GM19328 (cell line): ENCODE measurements around the gene LPCAT1.
"Not testable (repeated sequence)": the region's sequence is repeated elsewhere in the genome, so short reads cannot be mapped to it uniquely, and the experiment has no call there.

Experiments used
- ATAC-seq: cut with Tn5 transposase; IDR thresholded peaks from one replicate; pipeline ENCODE4 v1.9.1; 2021; ENCODE audit warnings: mild to moderate bottlenecking, moderate library complexity; ENCODE audit not compliant: unreplicated experiment

LPCAT1 gene

DNA sequence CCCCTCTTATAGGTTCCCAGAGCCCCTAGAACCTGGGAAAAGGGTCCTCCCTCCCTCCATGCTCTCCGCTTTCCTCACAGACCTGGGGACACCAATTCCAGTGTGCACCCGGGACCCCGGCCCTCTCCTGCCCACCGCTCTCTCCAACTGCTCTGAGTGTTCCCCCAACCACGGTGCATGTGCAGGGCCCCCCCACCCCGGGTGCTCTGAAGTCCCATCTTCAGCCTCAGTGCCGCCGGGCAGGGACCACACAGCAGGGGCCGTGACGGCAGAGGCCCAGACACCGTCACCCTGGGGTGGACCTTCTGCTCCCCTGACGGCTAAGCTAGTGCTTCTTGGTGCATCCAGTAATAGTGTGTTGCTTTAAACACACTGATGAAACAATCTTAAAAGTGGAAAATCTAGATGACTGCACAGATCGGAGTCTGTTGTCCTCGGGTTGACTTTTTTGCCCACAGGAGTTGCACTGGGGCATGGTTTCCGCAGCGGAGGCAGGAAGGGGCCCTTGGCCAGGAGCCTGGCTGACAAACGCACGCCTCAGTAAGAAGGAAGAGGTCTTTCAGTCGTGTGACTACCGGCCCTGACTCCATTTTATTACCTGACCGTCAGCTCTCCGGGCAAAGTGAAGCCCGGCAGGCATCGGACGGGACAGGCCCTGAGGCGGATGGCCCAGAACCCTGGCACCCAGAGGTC is 42.3 kb downstream of the LPCAT1 start:
- no peak for ATAC-seq

DNA sequence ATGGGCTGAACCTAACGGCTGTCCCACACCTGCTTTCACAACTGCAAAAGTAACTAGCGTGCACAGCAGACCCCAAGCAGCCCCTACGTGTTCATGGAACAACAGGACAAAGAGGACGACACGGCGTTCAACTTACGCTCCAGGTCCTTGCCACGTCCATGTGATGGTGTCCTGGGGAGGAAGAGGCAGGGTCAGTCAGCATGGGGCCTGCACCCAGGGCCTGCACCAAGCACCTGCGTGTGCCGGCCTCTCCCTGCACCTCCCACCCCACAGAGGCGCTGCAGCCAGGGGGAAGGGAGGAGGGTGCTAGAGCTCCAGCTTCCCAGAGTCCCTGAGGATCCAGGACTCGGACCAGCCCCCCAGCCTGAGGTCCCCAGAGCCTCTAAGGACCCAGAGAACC is 43.0 kb downstream of the LPCAT1 start:
- no peak for ATAC-seq

DNA sequence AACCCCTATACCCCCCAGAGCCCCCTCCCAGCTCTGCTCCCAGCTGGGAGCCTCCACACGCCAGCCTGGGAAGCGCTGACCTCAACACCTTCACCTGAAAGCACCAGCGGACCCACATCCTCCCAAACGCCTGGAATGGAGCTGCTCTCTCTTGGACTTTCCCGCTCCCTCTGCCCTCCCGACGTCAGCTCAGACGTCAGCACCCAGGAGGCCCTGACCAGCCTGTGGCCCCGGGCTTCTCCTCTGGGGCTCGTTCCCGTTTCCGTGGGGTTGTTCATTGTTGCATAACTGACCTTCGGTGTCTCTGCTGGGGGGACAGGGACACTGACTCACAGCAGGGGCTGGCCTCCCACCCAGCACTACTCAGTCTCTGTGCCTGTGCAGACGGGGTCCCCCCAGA is 43.5 kb downstream of the LPCAT1 start:
- no peak for ATAC-seq

DNA sequence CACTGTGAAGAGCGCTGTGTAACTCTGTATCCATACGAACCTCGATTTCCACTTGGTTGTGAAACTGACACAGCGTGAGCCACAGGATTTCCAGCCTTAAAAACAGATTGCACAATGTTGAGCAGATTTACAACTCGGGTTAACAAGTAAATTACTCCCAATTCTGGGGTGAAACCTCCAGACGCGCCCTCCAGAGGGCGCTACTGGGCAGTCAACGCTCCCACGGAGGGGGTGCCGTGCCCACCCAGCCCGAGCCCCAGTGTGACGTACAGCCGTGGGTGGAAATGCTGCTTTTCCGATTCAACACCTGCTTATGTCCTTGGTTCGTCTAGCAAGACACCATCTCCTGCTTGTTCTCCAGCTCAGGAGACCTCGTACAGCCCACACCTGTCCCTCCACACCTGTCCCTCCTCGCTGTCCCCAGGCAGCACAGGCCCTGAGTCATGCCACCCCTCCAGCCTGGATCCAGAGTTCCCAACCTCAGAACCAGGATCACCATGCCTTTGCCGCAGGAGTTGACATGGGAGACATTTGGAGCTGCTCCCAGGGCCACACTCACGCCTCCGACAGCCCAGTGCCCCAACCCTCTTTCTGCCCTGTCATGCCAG is 44.1 kb downstream of the LPCAT1 start:
- ATAC-seq: no peak

DNA sequence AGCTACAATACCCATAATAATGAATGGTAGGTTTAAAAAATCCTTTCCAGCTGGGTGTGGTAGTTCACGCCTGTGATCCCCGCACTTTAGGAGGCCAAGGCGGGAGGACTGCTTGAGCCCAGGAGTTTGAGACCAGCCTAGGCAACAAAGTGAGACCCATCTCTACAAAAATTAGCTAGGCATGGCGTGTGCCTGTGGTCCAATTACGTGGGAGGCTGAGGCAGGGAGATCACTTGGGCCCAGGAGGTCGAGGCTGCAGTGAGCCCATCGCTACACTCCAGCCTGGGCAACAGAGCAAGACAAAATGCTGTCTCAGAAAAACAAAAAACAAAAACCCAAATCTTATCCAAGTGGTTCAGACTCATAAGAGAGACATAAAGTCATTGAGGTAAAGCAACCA is 44.7 kb downstream of the LPCAT1 start:
- no peak for ATAC-seq

DNA sequence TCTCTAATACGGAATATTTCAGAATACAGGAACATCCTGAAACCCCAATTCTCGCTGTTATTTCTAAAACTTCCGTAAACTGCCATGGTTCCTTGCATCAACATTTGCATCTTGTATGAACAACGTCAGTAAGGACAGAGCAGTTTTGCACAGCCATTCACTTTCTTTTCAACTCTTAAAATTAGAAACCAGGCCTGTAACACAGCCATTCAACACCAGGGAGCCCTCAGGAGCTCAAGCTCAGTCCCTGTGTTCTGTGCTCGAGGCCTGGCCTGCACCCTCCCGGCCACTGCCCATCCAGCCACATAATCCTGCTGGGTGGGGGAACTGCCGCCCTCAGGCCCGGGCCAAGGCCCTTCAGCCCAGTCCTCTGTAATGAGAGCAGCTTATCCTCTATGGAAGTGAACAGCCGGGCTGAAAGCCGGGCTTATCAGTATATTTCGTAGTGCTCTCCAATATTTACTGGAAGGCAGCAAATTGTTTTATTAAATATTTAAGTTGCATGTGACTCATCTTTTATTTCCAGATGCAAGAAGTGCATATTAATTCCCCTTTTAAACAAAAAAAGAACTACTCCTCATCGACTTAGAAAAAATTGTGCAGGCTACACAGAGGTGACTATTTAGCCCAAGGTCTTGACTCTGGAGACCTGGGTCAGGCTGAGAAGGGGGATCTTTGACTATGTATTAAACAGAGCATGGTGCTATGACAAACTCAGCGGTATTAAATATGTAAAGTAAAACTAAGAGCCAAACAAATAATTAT is 45.3 kb downstream of the LPCAT1 start:
- ATAC-seq: no peak

DNA sequence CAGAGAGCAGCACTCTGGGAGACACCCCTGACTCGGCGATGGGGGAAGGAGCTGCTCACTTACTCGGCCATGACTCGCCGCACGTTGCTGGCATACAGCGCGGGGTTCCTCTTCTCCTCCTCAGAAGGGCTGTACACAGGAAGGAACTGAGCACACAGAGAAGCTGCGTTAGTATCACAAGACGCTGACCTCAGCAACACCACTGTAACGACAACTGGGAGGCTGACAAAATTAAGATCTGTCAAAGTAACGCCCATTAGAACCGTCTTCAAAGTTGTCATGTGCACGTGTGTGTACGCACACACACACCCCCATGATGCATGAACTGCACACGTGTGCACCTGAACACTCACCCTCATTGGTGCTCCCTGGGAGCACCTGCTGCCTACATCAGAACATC is 46.4 kb downstream of the LPCAT1 start:
- no peak for ATAC-seq

DNA sequence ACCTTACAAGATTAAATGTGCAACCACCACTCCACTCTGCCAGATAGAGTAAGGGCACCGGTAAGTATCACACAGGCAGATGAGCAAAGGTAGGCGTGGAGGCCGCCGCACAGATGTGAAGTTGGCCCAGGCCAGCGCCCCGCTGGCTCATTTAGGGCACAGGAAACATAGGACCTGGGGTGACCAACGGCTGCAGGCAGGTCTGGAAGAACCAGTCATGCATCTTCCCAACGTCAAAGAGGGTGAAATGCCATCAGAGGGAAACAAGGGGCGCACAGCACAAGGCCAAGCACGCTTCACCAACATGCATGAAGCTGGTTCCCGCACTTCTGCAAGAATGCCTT is 46.8 kb downstream of the LPCAT1 start:
- no peak for ATAC-seq

DNA sequence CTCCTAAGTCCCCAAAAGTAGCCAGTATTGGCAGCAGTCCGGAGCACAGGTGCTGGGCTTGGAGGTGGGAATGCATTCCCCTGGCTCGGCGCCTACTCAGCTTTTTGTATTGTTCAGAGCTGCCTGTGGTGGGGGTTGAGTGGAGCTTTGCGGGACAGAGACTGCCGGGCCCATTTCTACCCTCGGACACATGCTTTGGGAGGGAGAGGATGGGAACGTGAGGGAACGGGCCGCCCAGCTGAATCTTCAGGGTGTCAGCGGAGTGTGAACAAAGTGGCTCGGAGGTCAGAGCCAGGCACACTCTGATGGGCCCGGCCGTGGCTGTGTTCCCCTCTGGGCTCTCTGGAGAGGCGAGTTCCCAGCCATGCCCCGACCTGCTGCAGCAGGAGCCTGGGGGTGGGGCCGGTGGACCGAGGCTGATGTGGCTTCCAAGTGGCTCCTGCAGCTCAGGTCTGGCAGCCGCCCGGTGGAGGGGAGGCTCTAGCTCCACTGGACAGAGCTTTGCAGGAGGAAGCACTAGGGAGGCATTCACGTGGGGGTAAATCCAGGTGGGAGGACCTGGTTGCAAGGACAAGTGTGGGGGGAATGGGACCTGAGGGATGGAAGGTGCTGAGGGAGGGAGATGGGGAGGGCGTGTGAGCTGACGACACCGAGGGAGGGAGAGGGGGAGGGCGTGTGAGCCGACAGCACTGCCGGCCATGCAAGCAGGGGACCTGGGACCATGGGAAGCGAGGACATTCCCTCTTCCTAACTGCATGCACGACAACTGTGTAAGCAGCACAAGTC is 47.4 kb downstream of the LPCAT1 start:
- no peak for ATAC-seq

DNA sequence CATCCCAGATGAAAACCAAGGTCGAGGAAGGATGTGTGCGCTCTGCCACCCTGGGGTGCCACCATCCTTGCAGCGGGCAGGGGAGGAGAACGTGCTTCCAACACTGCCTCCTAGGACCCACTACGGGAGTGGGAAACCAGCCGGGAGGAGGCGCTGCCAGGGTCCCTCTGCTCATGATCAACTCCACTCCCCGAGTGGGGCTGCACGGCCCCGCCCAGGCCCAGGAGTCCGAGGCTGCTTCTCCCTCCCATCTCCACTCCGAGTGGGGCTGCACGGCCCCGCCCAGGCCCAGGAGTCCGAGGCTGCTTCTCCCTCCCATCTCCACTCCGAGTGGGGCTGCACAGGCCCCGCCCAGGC is 48.2 kb downstream of the LPCAT1 start:
- ATAC-seq: not testable (repeated sequence)

DNA sequence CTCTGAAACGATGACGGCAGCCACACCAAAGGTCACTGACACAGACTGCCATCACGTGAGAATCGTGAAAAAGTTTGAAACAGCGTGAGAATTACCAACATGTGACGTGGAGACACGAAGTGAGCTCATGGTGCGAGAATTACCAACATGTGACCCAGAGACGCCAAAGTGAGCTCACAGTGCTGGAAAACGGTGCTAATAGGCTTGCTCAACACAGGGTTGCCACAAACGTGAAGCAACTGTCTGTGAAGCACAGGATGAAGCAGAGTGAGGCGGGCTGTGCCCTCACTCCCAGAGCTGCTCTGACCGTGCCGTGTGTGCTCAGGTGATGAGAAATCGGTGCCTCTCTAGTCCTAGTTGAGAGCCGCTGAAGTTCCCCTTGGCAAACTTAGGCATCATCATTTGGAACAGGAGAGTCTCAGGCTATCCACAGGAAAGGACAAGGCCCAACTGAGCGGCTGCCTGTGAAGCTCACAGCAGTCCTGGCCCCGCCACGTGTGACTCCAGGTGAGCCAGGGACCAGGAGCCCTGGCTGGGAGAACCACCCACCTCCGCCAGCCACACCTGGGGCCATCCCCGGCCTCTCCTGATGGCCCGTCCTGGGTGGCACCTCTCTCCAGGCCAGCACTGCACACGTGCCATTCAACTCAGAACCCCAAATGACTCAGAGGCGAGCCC is 48.8 kb downstream of the LPCAT1 start:
- ATAC-seq: no peak

DNA sequence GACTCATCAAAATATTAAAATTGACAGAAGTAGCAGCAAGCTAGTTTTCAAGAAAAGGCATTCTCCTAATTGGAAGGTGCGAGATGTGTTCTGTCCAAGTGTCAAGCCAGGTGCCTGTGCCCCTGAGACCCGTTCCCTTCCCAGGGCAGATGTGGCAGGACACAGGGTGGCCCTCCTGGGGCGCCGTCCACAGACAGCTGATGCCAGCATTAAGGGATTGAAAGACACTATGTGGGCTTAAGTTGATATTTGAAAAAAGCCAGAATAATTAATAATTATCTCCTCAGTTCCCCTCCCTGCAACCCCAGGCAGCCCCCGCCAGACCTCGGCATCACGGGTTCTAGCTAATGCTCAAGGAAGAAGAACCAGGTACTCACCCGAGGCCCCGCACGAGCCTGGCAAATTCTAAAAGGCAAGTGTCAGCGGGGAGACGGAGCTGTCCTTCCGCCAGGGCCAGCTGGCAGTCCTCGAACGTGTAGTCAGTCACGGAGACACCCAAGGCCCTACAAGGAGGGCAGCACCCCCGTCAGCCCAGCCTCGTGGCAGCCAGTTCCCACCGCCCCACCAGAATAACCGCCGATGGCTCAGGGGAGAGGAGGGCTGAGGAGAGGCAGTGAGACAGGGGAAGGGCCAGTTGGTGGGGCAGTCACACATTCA is 49.4 kb downstream of the LPCAT1 start:
- no peak for ATAC-seq

DNA sequence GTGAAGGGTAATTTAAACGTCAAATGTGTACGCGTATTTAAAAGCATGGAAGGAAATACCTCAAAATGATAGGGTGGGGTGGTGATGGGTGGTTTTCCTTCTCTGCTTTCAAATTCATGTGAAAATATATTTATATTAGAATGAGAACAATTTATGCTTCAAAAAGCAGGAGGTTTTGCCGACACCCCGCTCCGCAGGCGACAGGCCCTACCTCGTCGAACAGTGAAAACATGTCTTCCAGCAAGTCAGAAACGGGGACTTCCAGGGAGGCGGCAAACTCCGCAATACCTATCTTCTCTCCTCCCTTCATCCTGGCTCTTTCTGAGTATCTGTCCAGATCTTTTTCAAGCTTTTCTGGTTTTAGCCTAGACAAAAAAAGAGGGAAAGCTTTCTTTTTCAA is 50.0 kb downstream of the LPCAT1 start:
- ATAC-seq: no peak

DNA sequence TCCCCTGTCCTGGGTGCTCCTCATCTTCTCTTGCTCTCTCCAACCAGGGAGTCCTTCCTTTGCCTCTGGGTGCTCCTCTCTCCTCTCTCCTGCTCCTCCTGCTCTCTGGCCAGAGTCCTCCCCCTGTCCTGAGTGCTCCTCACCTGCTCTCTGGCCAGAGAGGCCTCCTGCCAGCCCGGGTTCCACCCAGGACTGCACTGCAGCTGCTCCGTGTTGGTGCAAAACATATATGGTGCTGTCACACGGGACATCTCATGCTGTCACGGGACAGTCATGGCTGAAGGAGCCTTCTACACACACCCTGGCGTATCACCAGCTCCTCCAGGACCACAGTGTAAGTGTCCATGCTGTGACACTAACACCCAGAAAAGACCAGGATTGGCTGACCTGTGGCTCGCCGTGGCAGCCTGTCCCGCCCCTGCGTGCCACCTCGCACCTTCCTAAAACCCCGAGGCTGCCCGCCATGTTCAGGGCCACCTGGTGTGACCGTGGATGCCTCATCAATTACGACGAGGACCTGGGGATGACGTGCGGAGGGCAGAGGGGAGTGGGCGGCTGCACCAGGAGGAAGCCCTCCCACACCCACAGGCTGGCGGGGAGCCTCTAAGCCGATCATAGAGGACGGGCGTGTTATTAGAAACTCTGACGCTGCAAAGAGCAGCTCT is 50.7 kb downstream of the LPCAT1 start:
- no peak for ATAC-seq

DNA sequence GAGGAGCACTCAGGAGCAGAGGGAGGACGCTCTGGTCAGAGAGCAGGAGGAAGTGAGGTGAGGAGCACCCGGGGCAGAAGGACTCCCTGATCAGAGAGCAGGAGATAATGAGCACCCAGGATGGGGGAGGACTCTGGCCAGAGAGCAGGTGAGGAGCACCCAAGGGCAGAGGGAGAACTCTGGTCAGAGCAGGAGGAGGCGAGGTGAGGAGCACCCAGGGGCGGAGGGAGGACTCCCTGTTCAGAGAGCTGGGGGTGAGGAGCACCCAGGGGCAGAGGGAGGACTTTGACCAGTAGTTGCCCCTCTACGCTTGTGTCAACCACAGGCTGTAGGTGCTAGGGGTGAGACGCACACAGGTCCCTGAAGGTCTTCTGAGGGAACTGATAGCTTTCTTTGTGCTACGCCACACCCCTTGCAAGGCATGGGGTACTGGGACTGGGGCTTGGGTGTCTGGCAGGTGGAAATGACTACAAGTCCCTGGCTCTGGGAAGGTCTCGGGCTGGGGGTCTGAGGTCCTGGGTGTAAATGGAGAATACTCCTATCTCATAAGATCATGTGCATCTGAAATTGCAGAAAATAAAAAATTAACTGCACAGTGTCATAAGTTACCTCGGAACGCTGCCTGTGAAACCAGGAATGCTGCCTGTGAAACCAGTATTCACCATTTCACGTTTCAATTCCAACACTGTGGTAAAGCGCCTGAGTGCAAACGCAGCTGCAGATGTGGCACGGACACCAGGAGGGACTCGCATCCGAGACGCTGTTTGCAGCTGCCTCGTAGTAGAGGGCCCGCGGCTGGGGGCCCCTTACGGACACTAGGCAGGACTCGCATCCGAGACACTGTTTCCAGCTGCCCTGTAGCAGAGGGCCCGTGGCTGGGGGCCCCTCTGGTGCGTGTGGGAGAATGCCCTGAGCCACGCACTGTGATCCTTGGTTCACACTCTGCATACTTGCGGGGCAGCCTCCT is 51.5 kb downstream of the LPCAT1 start:
- no peak for ATAC-seq

DNA sequence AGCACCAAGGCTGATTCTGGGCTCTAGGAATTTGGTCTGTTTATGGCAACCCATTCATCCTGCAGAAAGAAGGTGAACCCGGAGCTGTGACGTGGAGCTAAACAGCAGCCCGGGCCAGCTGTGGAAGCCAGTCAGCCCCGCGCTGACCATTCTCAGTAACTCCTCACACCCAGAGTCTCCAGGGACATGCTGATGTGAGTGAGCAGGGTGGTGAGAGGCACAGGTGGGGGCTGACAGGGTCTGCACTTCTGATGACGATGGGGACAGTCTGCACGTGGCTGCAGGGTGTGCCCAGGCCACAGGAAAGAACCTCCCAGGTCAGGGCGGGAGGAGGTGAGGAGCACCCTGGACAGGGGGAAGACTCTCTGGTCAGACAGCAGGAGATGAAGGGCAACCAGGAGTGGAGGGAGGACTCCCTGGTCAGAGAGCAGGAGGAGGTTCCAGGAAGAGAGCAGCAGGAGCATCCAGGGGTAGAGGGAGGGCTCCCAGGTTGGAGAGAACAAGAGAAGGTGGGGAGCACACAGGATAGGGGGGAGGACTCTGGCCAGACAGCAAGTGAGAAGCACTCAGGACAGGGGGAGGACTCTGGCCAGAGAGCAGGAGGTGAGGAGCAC is 52.4 kb downstream of the LPCAT1 start:
- ATAC-seq: no peak

DNA sequence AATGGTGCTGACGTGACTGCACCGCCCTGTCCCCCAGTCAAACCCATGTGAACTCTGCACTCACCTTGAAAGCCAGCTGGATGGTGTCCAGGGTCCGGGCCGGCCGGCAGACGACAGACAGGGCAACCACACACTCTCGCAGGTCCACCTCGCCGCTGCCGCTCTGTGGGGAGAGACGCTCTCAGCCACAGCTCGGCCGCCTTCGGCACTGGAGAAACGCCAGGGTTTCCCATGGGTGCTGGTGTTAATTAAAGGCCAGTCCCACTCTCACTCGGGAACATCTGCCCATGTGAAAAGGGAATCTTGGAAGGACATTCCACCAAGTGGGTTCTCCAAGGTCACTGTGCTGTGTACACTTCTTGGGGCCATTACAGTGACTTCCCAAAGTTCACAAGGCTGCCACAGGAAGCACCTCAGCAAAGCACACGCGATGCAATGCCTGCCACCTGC is 53.0 kb downstream of the LPCAT1 start:
- ATAC-seq: no peak
